HL-60 (cell line): ENCODE data around the gene ZNF436.
"Not testable (repeated sequence)": the region's sequence is repeated elsewhere in the genome, so short reads cannot be mapped to it uniquely, and the experiment has no call there.

Source experiments
- DNase-seq, 2 experiments: peaks; one replicate each; pipeline ENCODE4 v3.0.0-alpha.2; 2010 to 2020; ENCODE audit warnings: low read depth in 1 of 2, low spot score in 1 of 2
- H3K27ac ChIP-seq: fragments of 250-450 bp; sonication (Bioruptor Pico); replicated peaks from 2 replicates; pipeline ENCODE4 v1.5.1; 2020; ENCODE audit warnings: mild to moderate bottlenecking, moderate library complexity
- H3K27me3 ChIP-seq: fragments of 250-450 bp; sonication (Bioruptor Pico); 2 replicates; pipeline ENCODE4 v1.5.1; 2021; ENCODE audit warnings: mild to moderate bottlenecking, moderate library complexity; ENCODE audit not compliant: insufficient read depth, poor library complexity, severe bottlenecking
- H3K4me3 ChIP-seq: replicated peaks from 2 replicates; pipeline ENCODE4 v1.5.1; 2011; ENCODE audit warnings: mild to moderate bottlenecking, control low read depth, low read length; ENCODE audit not compliant: insufficient read depth
- CTCF ChIP-seq: IDR thresholded peaks from one replicate; pipeline ENCODE4 v1.5.1; 2011; ENCODE audit warnings: low read length, control low read depth, inconsistent platforms; ENCODE audit not compliant: insufficient read depth
- GABPA ChIP-seq: IDR thresholded peaks from 2 replicates; pipeline ENCODE4 v1.6.1; 2012; ENCODE audit warnings: low read depth
- POLR2AphosphoS5 ChIP-seq: IDR thresholded peaks from 2 replicates; pipeline ENCODE4 v1.6.1; 2012; ENCODE audit warnings: low read depth
- REST ChIP-seq: IDR thresholded peaks from 2 replicates; pipeline ENCODE4 v1.6.1; 2012; ENCODE audit warnings: low read depth; ENCODE audit not compliant: insufficient replicate concordance
- SPI1 ChIP-seq: IDR thresholded peaks from 2 replicates; pipeline ENCODE4 v1.6.1; 2012; ENCODE audit warnings: low read depth, mild to moderate bottlenecking, borderline replicate concordance

ZNF436 gene

GRCh38 chr1:23325393-23325792 is 44.2 kb downstream of the ZNF436 start:
- no peak overlapping the region for H3K4me3 ChIP-seq
- no peak for TF ChIP-seq CTCF
- TF ChIP-seq GABPA, result no peak
- TF ChIP-seq REST, result no peak
- TF ChIP-seq POLR2AphosphoS5, result no peak
- no peak for TF ChIP-seq SPI1
- H3K27me3 ChIP-seq, result no peaks in the 10 kb centered on the region
- no peak for DNase-seq
- no peak overlapping the region for H3K27ac ChIP-seq

GRCh38 chr1:23322770-23323169 is 46.9 kb downstream of the ZNF436 start:
- H3K4me3 ChIP-seq, result no peak overlapping the region
- no peak for DNase-seq
- no peak for TF ChIP-seq GABPA
- no peak for TF ChIP-seq SPI1
- no peak for TF ChIP-seq REST
- no peak for TF ChIP-seq CTCF
- no peak for TF ChIP-seq POLR2AphosphoS5
- H3K27ac ChIP-seq, result no peak overlapping the region
- no peaks in the 10 kb centered on the region for H3K27me3 ChIP-seq

DNA sequence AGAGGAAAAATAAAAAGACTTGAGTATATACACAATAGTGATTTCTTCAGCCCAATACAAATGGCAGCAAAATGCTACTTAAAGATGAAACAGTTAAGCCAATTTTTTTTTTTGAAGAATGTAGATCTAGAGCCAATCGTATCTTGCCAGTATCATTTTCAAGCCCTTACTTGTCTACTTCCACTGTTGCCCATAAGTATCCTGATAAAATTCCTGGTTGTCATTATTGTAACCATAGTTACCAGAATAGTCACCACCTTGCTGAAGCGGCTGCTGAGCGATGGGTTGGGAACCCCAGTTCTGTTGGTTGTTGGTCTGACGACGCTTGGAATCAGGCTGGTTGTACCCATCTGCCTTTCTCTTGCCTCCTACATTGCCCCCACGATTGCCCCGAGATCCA is 59.4 kb downstream of the ZNF436 start:
- H3K27ac ChIP-seq, DNase-seq, H3K4me3 ChIP-seq, H3K27me3 ChIP-seq: not testable (repeated sequence)
